ENCODE results near the gene BTBD1.

GRCh38 chr15:83036253-83036652 lies 30.8 kb downstream of the BTBD1 start:
- TF ChIP-seq CTCF (IDR thresholded peaks at IDR 0.05): no peak
- no peak for TF ChIP-seq POLR2A (IDR thresholded peaks at IDR 0.05)

Data from uterus (tissue), 2 donors.